ENCODE data around the gene SLC39A13.

Gene SLC39A13

DNA sequence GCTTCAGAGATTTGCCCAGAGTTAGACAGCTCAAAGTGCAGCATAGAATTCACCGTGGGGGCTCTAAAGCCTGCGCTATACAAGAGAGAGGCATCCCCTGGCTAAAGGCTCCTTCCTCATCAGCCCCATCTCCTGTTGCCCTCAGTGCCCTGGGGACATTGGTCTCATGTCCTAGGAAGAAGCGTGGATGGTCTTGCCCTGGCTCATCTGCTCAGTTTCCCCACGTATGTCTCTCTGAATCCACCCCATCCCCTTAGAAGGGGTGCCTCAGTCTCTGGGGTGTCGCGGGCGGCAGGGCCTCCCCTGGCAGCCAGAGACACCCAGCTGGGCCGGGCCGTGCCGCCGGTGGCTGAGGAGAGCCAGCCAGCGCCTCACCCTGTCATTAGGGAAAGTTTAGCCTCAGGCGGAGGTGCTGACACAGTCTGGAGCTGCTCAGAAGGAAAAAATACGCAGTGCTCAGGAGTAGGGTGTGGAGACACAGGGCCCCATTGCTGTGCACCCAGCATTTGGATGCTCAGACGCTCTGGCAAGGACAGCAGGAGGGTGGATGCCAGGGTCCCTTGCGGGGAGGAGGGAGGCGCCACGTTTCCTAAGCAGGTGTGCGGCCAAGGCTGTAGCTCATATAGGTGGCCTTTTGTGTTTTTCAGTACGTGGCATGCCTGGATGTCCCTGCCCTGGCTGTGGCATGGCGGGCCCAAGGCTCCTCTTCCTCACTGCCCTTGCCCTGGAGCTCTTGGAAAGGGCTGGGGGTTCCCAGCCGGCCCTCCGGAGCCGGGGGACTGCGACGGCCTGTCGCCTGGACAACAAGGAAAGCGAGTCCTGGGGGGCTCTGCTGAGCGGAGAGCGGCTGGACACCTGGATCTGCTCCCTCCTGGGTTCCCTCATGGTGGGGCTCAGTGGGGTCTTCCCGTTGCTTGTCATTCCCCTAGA, 1.3 kb downstream of the SLC39A13 start:
- no peak for DNase-seq (ENCODE audit: extremely low read depth, low read depth)
- TF ChIP-seq, protein P1, sequence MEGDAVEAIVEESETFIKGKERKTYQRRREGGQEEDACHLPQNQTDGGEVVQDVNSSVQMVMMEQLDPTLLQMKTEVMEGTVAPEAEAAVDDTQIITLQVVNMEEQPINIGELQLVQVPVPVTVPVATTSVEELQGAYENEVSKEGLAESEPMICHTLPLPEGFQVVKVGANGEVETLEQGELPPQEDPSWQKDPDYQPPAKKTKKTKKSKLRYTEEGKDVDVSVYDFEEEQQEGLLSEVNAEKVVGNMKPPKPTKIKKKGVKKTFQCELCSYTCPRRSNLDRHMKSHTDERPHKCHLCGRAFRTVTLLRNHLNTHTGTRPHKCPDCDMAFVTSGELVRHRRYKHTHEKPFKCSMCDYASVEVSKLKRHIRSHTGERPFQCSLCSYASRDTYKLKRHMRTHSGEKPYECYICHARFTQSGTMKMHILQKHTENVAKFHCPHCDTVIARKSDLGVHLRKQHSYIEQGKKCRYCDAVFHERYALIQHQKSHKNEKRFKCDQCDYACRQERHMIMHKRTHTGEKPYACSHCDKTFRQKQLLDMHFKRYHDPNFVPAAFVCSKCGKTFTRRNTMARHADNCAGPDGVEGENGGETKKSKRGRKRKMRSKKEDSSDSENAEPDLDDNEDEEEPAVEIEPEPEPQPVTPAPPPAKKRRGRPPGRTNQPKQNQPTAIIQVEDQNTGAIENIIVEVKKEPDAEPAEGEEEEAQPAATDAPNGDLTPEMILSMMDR (IDR thresholded peaks at IDR 0.05; ENCODE audit: low read depth, low read length, missing control alignments) = no peak
- peak overlapping the region; percentile 75 for H3K4me3 ChIP-seq (replicated peaks; ENCODE audit: low read depth, low read length)

DNA sequence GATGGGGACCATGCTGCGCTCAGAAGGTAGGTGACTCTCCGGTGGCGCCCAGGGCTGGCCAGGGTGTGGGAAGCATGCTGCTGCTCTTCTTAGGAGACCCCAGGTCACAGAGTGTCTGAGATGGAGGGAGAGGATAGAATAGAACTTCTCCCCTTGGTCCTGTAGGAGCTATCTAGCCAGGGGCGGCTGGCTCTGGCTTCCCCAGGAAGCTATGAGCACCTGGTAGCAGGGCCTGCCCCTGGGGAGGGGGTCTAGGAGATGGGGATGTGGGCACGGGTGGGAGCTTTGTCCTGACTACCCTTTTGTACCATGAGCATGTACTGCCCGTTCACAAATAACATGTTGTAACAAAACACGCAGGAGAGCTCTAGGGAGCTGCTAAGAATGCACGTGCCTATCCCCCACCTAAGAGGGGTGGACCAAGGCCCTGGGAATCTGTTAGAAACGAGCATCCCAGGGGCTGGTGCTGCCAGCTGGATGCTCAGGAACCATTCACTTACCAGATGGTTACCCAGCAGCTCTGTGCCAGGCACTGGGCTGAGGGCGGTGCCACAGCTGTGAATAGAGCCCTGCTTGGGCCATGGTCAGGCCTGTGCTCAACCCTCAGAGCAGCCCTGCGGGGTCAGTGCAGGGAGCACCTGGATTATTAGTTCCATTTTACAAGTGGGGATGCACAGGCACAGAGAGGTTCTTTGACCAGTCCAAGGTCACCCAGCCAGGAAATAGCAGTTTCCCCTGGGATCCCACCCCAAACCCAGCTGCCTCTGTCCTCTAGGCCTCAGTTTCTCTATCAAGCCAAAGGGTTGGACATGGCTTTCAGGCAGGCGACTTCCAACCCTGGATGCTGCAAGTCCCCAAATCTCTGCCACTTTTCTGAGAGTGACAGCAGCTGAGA, 2.2 kb downstream of the SLC39A13 start:
- peak overlapping the region; percentile 75 for H3K4me3 ChIP-seq (replicated peaks; ENCODE audit: low read depth, low read length)
- no peak for DNase-seq (ENCODE audit: extremely low read depth, low read depth)
- TF ChIP-seq, protein P1 (IDR thresholded peaks at IDR 0.05; ENCODE audit: low read depth, low read length, missing control alignments) = no peak

DNA sequence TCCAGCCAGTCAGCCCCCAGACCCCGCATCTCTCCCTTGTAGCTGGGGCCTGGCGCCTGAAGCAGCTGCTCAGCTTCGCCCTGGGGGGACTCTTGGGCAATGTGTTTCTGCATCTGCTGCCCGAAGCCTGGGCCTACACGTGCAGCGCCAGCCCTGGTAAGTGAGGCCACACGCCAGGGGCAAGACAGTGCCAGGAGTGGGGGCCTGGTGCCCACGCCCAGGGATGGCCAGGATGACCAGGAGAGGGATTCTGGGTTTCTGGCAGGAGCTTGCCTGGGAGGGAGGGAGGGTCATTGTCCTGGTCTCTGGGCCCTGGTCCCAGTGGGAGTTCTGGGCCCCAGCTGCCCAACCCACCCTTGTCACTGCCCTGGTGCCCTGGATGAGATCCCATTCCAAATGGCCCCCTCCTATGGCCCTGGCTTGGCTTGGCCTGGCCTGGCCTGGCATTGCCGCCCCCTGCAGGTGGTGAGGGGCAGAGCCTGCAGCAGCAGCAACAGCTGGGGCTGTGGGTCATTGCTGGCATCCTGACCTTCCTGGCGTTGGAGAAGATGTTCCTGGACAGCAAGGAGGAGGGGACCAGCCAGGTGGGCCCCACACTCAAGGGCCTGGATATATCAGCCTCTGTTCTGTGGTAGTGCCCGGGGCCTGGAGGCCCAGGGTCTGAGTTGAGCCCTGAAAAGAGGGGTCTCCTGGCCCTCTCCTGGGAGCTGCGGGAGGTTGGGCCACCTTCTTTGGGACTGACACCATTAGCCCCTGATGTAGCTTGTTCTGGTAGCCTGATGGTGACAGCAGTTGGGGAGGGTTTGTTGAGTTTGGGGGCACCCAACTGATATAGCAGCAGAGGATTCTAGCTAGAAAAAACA, 3.7 kb downstream of the SLC39A13 start:
- TF ChIP-seq, protein P1 (IDR thresholded peaks at IDR 0.05; ENCODE audit: low read depth, low read length, missing control alignments) = peak; percentile 78
- no peak overlapping the region for H3K4me3 ChIP-seq (replicated peaks; ENCODE audit: low read depth, low read length)
- DNase-seq (ENCODE audit: extremely low read depth, low read depth) = no peak

DNA sequence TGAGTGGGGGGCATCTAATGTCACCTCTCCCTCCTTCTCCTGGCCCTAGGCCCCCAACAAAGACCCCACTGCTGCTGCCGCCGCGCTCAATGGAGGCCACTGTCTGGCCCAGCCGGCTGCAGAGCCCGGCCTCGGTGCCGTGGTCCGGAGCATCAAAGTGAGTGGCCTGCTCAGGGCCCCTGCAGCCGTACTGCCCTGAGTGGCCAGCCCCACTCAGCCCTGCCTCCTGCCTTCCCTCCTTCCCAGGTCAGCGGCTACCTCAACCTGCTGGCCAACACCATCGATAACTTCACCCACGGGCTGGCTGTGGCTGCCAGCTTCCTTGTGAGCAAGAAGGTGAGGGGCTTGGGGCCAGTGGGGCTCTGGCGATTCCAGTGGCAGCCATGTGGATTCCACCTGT, 5.0 kb downstream of the SLC39A13 start:
- DNase-seq (ENCODE audit: extremely low read depth, low read depth) = no peak
- TF ChIP-seq, protein P1 (IDR thresholded peaks at IDR 0.05; ENCODE audit: low read depth, low read length, missing control alignments) = no peak
- H3K4me3 ChIP-seq (replicated peaks; ENCODE audit: low read depth, low read length) = no peak overlapping the region

DNA sequence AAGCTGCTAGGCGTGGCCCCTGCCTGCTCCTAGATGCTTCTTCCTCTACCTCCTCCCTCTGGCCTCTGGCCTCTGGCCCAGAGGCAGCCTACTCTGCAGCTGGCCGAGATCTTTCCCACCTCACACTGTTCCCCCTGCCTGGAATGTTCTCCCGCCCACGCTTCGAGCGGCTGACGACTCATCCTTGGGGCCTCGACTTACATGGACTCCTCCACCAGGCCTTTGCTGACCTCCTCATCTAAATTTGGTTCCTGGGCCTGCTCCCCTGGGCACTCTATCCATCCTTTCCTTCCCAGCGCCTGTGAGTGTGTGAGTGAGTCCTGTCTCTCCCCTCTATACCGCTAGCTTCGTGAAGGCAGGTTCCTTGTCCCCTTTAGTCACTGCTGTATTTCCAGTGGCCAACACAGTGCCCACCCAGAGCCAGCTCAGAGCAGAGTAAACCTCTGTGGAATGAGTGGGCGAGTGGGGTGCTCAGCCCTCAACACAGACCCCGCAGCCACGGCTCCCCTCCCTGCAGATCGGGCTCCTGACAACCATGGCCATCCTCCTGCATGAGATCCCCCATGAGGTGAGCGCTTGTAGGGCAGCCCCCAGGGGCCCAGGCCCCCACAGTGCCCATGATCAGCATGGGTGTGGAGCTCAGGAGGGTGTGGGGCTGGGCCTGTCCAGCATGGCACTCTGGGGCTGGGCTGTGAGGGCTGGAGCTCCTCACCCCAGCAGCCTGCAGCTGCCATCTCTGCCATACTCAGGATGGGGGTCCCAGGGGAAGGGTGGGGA, 5.7 kb downstream of the SLC39A13 start:
- H3K4me3 ChIP-seq (replicated peaks; ENCODE audit: low read depth, low read length) = no peak overlapping the region
- DNase-seq (ENCODE audit: extremely low read depth, low read depth) = no peak
- TF ChIP-seq, protein P1 (IDR thresholded peaks at IDR 0.05; ENCODE audit: low read depth, low read length, missing control alignments) = no peak

Measured in HFF-Myc (cell line).